EH (cell line): ENCODE measurements around the gene SPECC1.
"Not testable (repeated sequence)": the region's sequence is repeated elsewhere in the genome, so short reads cannot be mapped to it uniquely, and the experiment has no call there.

ENCODE experiments used
- DNase-seq: peaks from one replicate; pipeline ENCODE4 v3.0.0-alpha.2; 2015; ENCODE audit warnings: low read depth

SPECC1 gene

GRCh38 chr17:20313306-20313705, 304.1 kb downstream of the SPECC1 start:
- DNase-seq = no peak

GRCh38 chr17:20313891-20314290, 304.7 kb downstream of the SPECC1 start:
- no peak for DNase-seq

GRCh38 chr17:20314834-20315233, 305.7 kb downstream of the SPECC1 start:
- no peak for DNase-seq

- DNase-seq = no peak
Measured at GRCh38 chr17:20315311-20315710, 306.2 kb downstream of the SPECC1 start.

GRCh38 chr17:20315821-20316220, 306.7 kb downstream of the SPECC1 start:
- DNase-seq = no peak

GRCh38 chr17:20320535-20321229, 311.5 kb downstream of the SPECC1 start:
- peak; percentile 64 for DNase-seq

- not testable (repeated sequence) for DNase-seq
Measured at GRCh38 chr17:20321357-20321756, 312.2 kb downstream of the SPECC1 start.

- not testable (repeated sequence) for DNase-seq
Measured at GRCh38 chr17:20327739-20328138, 318.6 kb downstream of the SPECC1 start.

- DNase-seq = not testable (repeated sequence)
Measured at GRCh38 chr17:20351405-20351804, 342.2 kb downstream of the SPECC1 start.

- not testable (repeated sequence) for DNase-seq
Measured at GRCh38 chr17:20352567-20352966, 343.4 kb downstream of the SPECC1 start.

GRCh38 chr17:20363846-20364245, 354.7 kb downstream of the SPECC1 start:
- not testable (repeated sequence) for DNase-seq
